A673 (cell line): ENCODE measurements around the gene ANKRD29.

Experiments
- EZH2 ChIP-seq: fragments of 200-600 bp; sonication (generic); IDR thresholded peaks from 2 replicates; pipeline ENCODE4 v1.6.1; 2017; ENCODE audit warnings: borderline replicate concordance, low read depth, mild to moderate bottlenecking, mixed read lengths, antibody characterized with exemption, low read length; ENCODE audit not compliant: poor library complexity, severe bottlenecking
- TF ChIP-seq, protein P1 (sequence below): fragments of 300-800, 200-600 bp; sonication (generic); conservative IDR thresholded peaks from 2 replicates; pipeline ENCODE4 v1.5.1; 2017; ENCODE audit warnings: low read depth, mild to moderate bottlenecking, antibody characterized with exemption, low read length, moderate library complexity, mixed read lengths

DNA sequence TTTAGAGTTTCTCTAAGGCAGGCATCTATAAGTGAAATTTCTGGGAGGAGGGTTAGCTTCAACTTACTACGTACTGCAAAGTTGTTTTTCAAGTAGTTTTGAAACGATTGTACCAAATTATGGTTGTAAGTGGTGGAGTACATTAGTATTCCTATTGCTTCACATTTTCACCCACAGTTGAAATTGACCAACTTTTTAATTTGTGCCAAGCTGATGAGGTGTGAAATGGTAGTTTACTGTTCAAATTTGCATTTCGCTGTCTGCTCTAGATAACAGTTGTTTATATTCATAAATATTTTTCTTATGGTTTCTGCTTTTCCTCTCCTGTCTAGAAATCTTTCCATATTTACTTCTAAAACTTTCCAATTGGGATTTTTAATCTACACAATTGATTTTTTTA, 95.0 kb downstream of the ANKRD29 start:
- TF ChIP-seq, protein P1, sequence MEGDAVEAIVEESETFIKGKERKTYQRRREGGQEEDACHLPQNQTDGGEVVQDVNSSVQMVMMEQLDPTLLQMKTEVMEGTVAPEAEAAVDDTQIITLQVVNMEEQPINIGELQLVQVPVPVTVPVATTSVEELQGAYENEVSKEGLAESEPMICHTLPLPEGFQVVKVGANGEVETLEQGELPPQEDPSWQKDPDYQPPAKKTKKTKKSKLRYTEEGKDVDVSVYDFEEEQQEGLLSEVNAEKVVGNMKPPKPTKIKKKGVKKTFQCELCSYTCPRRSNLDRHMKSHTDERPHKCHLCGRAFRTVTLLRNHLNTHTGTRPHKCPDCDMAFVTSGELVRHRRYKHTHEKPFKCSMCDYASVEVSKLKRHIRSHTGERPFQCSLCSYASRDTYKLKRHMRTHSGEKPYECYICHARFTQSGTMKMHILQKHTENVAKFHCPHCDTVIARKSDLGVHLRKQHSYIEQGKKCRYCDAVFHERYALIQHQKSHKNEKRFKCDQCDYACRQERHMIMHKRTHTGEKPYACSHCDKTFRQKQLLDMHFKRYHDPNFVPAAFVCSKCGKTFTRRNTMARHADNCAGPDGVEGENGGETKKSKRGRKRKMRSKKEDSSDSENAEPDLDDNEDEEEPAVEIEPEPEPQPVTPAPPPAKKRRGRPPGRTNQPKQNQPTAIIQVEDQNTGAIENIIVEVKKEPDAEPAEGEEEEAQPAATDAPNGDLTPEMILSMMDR, result no peak
- TF ChIP-seq EZH2, result no peak
